HG02852 (cell line): Measurements from ENCODE around the gene TMPRSS4.

Experiments
- ATAC-seq: cut with Tn5 transposase; IDR thresholded peaks from one replicate; pipeline ENCODE4 v1.9.1; 2021; ENCODE audit warnings: mild to moderate bottlenecking, moderate library complexity; ENCODE audit not compliant: unreplicated experiment

Gene TMPRSS4

GRCh38 chr11:118076754-118077281, at the start of gene TMPRSS4:
Gene TMPRSS4 (plus strand): TSS chr11:118077078. CDS start chr11:118077303, 225 bp downstream.
- no peak for ATAC-seq

DNA sequence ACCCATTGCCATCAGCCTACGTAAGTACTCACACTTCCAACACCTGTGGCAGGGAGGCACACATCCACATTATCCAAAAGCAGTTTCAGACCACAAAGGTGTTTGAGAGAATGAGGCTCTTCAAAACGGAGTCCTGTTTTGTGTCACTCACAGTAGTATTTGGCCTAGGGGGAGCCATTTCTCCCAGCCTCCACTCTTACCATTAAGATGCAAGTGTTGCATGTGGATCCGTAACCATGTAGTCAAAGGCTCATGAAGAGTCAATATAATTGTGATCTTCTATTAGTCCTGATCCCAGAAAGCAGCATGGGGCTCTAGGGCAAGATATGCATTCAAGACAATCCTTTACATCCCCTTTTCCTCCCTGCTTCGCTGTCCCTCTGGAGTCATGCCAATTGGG, 49.2 kb upstream of the TMPRSS4 start:
- ATAC-seq: no peak

DNA sequence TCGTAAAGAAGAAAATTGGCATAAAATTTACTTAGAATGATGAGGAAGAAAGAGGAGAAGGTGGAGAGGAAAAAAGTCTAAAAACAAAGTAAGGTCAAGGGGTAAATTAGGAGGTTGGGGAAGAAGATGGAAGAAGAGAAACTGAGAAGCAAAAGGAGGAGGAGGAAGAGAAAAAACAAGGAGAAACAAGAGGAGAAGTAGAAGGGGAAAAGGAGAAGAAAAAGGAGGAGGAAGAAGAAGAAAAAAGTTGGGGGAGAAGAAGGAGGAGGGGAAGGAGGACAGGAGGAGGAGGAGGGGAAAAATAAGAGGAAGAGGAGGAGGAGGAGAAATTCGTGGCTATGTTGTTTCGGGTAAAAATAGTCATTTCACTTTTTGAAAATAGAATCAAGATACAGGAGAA, 48.3 kb upstream of the TMPRSS4 start:
- ATAC-seq: no peak

GRCh38 chr11:118033443-118033842, 43.4 kb upstream of the TMPRSS4 start:
- ATAC-seq: no peak

- no peak for ATAC-seq
Measured at GRCh38 chr11:118042141-118042540, 34.7 kb upstream of the TMPRSS4 start.

DNA sequence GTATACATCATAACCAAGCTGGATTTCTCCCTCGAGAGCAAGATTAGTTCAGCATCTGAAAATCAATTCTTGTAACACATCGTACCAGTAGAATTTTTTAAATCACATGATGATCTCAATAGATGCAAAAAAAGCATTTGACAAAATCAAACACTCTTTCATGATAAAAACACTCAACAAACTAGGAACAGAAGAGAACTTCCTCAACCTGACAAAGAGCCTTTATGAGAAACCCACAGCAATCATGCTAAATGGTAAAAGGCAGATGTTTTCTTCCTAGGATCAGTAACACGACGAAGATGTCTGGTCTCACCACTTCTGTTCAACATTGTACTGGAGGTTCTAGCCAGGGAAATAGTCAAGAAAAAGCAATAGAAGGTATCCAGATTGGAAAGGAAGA, 34.1 kb upstream of the TMPRSS4 start:
- ATAC-seq: no peak

- no peak for ATAC-seq
Measured at GRCh38 chr11:118045191-118045590, 31.7 kb upstream of the TMPRSS4 start.

- ATAC-seq: peak; percentile 78
Measured at GRCh38 chr11:118046051-118046963, 30.6 kb upstream of the TMPRSS4 start.

- ATAC-seq: no peak
Measured at GRCh38 chr11:118046964-118047700, 29.7 kb upstream of the TMPRSS4 start.

GRCh38 chr11:118047749-118048148, 29.1 kb upstream of the TMPRSS4 start:
- no peak for ATAC-seq

- no peak for ATAC-seq
Measured at GRCh38 chr11:118048472-118049370, 28.2 kb upstream of the TMPRSS4 start.

DNA sequence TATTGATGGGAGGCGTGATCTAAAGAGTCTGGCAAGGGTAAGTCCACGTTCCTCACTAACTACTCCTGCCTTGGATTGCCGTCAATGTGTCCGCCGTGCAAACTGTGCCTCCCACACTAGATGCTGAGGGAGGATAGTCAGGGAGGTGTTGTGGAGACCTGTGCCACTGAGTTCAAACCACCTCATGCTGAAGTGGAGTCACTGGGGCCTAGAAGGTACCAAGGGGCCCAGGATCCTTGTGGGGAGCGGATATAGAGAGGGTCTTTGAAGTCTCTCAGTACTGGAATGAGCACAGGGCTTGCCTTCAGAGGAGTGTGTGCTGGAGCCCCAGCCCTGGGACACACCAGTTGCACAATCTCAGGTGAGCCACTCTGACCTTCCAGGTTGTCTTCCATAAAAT, 27.1 kb upstream of the TMPRSS4 start:
- no peak for ATAC-seq

DNA sequence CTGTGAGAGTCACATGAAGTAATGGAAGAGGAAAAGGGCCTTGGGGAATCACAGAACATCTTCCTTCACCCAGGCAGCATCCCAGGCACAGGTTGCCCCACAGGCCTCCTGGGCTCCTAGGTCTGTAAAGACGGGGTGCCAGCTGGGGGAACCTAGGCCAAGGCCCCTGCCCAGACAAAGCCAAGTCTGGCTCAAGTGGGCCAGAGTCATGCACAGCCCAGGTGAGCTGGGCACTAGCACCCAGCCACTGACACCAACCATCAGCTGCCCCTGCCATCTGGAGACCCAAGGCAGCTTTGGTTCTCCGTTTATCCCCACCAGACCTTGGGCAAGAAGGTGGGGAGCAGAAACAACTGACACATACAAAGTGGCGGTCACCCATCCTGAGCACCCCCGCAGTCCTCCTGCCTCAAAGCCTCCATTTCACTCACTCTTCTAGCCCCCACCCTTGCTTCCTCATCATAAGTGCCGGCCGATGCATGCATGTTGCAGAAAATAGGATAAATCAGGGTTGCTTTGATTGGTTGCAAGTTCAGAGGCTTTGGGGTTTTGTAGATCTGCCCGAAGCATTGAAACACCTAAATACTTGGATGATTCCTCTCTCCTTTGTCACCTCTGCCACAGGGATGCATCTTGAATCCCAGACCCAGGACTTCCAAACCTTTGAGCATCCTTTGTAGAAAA, 26.5 kb upstream of the TMPRSS4 start:
- no peak for ATAC-seq

GRCh38 chr11:118051136-118051610, 25.7 kb upstream of the TMPRSS4 start:
- no peak for ATAC-seq

- ATAC-seq: no peak
Measured at GRCh38 chr11:118051611-118052461, 25.0 kb upstream of the TMPRSS4 start.

- no peak for ATAC-seq
Measured at GRCh38 chr11:118052581-118053206, 24.2 kb upstream of the TMPRSS4 start.

DNA sequence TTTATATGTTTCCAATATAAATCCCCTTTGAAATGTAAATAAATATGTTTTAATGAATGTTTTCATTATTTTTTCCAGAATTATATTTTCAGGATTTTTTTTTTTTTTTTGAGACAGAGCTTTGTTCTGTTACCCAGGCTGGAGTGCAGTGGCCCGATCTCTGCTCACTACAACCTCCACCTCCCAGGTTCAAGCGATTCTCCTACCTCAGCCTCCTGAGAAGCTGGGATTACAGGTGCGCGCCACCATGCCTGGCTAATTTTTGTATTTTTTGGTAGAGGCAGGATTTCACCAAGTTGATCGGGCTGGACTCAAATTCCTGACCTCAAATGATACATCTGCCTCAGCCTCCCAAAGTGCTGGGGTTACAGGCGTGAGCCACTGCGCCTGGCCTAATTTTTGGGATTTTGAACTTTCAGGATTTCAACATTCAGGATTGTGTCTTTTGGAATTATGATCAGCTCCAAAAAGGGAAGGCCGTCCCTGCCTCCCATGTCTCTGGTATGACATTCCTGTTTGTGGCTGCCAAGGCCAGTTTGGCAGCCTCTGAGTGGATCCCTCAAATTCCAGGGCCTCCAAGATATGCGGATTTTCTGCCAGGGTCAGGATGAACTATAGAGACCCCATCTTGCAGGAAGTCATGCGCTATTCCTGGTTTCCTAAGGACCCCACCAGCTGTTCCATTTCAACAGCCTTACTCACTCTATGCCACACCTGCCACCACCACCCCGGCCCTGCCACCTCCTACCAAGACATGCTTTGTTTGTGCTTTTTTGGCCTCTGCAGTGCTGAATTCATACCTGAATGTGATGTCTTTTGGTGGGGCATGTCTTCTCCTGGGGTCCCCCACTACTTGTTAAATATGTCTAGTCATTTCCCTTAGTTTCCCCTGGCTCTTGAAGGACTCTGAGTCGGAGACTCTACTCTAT, 21.9 kb upstream of the TMPRSS4 start:
- no peak for ATAC-seq

GRCh38 chr11:118055966-118056365, 20.9 kb upstream of the TMPRSS4 start:
- ATAC-seq: no peak
